ENCODE results near the gene RMI2.
"Not testable (repeated sequence)": the region's sequence is repeated elsewhere in the genome, so short reads cannot be mapped to it uniquely, and the experiment has no call there.

Gene RMI2

GRCh38 chr16:11377154-11377553 is 31.9 kb downstream of the RMI2 start:
- POLR2A ChIA-PET: no interaction called here
- CTCF ChIA-PET: no interaction called here
- DNase-seq (ENCODE audit: extremely low spot score): no peak
- no peak for TF ChIP-seq SUZ12 (IDR thresholded peaks at IDR 0.05)
- no peak for TF ChIP-seq FOXK2 (IDR thresholded peaks at IDR 0.05)

- DNase-seq (ENCODE audit: extremely low spot score); POLR2A ChIA-PET: not testable (repeated sequence)
- CTCF ChIA-PET: interaction anchor here (0.6 kb wide), 1 partner anchor 420 kb away, joined by 4 read pairs; no protein-coding TSS in a partner anchor
These were observed 33.7 kb downstream of the RMI2 start for GRCh38 chr16:11378951-11379350.

DNA sequence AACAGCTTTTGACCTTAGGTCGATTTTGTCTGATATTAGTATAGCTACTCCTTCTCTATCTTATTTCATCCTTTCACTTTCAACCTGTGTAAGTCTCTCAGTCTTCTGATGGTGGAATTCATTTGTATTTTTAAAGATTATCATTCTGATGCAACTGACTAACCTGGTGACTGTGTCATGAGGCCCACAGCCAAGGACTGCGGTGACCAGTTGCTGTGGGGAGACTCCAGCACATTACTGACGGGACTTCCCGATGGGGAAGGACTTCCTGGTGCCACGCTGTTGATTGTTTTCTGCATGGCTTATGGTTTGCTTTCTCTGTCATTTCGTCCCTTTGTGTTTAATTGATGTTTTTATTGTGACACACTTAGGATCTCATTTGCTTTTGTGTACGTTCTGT is 34.2 kb downstream of the RMI2 start:
- ChIA-PET POLR2A (no interaction called here), CTCF (interaction anchor here (0.6 kb wide), 1 partner anchor 419 kb away, joined by 4 read pairs; no protein-coding TSS in a partner anchor)
- TF ChIP-seq ARNT (IDR thresholded peaks at IDR 0.05) (no peak), L3MBTL2 (conservative IDR thresholded peaks at IDR 0.05) (no peak), PKNOX1 (IDR thresholded peaks at IDR 0.05) (no peak)
- no peak for DNase-seq (ENCODE audit: extremely low spot score)

DNA sequence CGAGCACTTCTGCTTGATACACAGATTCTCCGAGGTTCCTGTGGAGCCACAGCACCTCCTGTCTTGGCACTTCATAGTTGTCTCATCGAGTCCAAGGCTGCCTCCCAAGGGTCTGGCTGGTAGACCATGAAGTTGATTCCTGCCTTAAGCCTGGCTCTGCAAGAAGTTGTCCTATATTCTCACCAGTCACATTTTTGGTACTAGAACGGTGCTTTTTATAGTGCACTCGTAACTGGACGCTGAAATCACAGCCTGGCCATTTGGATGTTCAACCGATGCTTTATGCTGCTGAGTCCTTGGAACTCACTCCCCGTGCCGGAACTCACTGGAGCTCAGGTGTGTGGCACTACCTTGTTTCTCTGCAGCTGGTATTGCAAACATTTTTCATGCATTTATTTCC is 35.6 kb downstream of the RMI2 start:
- TF ChIP-seq SP1 (IDR thresholded peaks at IDR 0.05) (no peak), FOXA1 (IDR thresholded peaks at IDR 0.05) (no peak), BHLHE40 (IDR thresholded peaks at IDR 0.05; ENCODE audit: borderline replicate concordance) (no peak), TARDBP (IDR thresholded peaks at IDR 0.05) (no peak)
- DNase-seq (ENCODE audit: extremely low spot score): no peak
- ChIA-PET POLR2A (no interaction called here), CTCF (interaction anchor here (1.8 kb wide), 1 partner anchor 9 kb away, joined by 7 read pairs; no protein-coding TSS in a partner anchor)

- POLR2A ChIA-PET: interaction anchor here (0.6 kb wide), 1 partner anchor 136 kb away, joined by 3 read pairs; no protein-coding TSS in a partner anchor
- no peak for TF ChIP-seq ZNF384 (IDR thresholded peaks at IDR 0.05)
- TF ChIP-seq BHLHE40 (IDR thresholded peaks at IDR 0.05; ENCODE audit: borderline replicate concordance): no peak
- no peak for TF ChIP-seq NFRKB (IDR thresholded peaks at IDR 0.05)
- TF ChIP-seq TARDBP (IDR thresholded peaks at IDR 0.05): no peak
- no peak for TF ChIP-seq LEF1 (IDR thresholded peaks at IDR 0.05; ENCODE audit: borderline replicate concordance)
- no peak for TF ChIP-seq ELF4 (IDR thresholded peaks at IDR 0.05)
- no peak for TF ChIP-seq FOXK2 (IDR thresholded peaks at IDR 0.05)
- no peak for TF ChIP-seq SP1 (IDR thresholded peaks at IDR 0.05)
- no peak for TF ChIP-seq SUZ12 (IDR thresholded peaks at IDR 0.05)
- no peak for TF ChIP-seq FOXA1 (IDR thresholded peaks at IDR 0.05)
- TF ChIP-seq HDGF (IDR thresholded peaks at IDR 0.05; ENCODE audit: borderline replicate concordance): no peak
- no peak for TF ChIP-seq L3MBTL2 (conservative IDR thresholded peaks at IDR 0.05)
- no peak for DNase-seq (ENCODE audit: extremely low spot score)
- CTCF ChIA-PET: interaction anchor here (1.5 kb wide), 1 partner anchor 13 kb away, joined by 8 read pairs; no protein-coding TSS in a partner anchor
These were observed 38.4 kb downstream of the RMI2 start for GRCh38 chr16:11383481-11384183.

GRCh38 chr16:11384184-11384955 is 39.1 kb downstream of the RMI2 start:
- ChIA-PET CTCF (interaction anchor here (1.5 kb wide), 1 partner anchor 12 kb away, joined by 8 read pairs; no protein-coding TSS in a partner anchor), POLR2A (no interaction called here)
- DNase-seq (ENCODE audit: extremely low spot score): no peak
- TF ChIP-seq ZNF384 (IDR thresholded peaks at IDR 0.05) (no peak), L3MBTL2 (conservative IDR thresholded peaks at IDR 0.05) (no peak), TARDBP (IDR thresholded peaks at IDR 0.05) (no peak), PKNOX1 (IDR thresholded peaks at IDR 0.05) (no peak), FOXA1 (IDR thresholded peaks at IDR 0.05) (no peak), FOXM1 (IDR thresholded peaks at IDR 0.05; ENCODE audit: borderline replicate concordance) (no peak)

- DNase-seq (ENCODE audit: extremely low spot score): no peak
- ChIA-PET CTCF (interaction anchor here (2.5 kb wide), 1 partner anchor 16 kb away, joined by 8 read pairs; no protein-coding TSS in a partner anchor), POLR2A (no interaction called here)
- TF ChIP-seq PKNOX1 (IDR thresholded peaks at IDR 0.05) (no peak), CTBP1 (IDR thresholded peaks at IDR 0.05; ENCODE audit: borderline replicate concordance) (no peak), ELF4 (IDR thresholded peaks at IDR 0.05) (no peak), TARDBP (IDR thresholded peaks at IDR 0.05) (no peak), L3MBTL2 (conservative IDR thresholded peaks at IDR 0.05) (no peak), HDGF (IDR thresholded peaks at IDR 0.05; ENCODE audit: borderline replicate concordance) (no peak), ZNF384 (IDR thresholded peaks at IDR 0.05) (no peak), NFRKB (IDR thresholded peaks at IDR 0.05) (no peak), ARNT (IDR thresholded peaks at IDR 0.05) (no peak), FOXA1 (IDR thresholded peaks at IDR 0.05) (no peak), SP1 (IDR thresholded peaks at IDR 0.05) (no peak), FOXM1 (IDR thresholded peaks at IDR 0.05; ENCODE audit: borderline replicate concordance) (no peak), SUZ12 (IDR thresholded peaks at IDR 0.05) (no peak)
These were observed 39.8 kb downstream of the RMI2 start for GRCh38 chr16:11384956-11385586.

All from HEK293T (cell line).